Frontal cortex (tissue), 4 donors: ENCODE results near the gene ELP4. TPM values are rescaled to one million over a fixed set of nuclear protein-coding genes. Genes with fewer than 3 reads are reported as not detected.

Experiments
- DNase-seq, 2 donors: peaks; one replicate each; pipeline ENCODE4 v3.0.0; 2012; ENCODE audit warnings: low spot score in 2 of 2
- FAIRE-seq: peaks from 2 replicates; lab custom pipeline; 2012; peaks lifted over from hg19 to GRCh38; lab: Jason Lieb, UNC
- total RNA-seq: library from RNA; depleted of rRNA; stranded (reverse); fragments of >200 nt; gene quantifications from one replicate; pipeline ENCODE4 v1.2.3, GENCODE V29; 2014
- donor health status: control.
- donor health status: control.
- donor health status: control.

Gene ELP4
- total RNA-seq, 1 donor from 2014 or later: 22.4 TPM

DNA sequence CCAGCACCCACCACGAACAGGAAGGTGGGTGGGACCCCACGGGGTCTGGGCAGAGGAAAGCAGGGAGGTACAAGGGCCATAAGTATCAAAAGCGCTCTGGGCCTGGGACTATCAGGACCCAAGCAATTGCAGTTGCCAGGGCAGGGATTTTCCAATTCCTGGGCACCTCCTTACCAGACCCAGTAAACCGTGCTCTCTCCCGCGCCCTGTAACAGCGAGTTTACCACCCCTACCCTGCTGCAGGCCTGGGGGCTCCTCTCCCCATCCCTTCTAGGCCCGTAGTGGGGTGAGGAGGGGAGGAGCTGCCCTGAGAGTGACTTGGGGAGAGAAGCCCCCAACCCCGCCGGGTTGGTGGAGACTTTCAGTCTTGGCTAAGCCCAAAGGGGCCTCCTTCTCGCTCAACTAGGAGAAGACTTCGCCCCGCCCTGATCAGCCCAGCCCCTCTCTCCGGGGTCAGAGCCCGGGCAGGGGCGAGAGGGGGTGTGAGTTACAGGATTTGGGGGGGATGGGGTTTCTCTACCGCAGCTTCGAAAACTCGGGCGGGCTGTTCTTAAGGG, 296.1 kb downstream of the ELP4 start:
- no peak for DNase-seq
- FAIRE-seq: no peak

DNA sequence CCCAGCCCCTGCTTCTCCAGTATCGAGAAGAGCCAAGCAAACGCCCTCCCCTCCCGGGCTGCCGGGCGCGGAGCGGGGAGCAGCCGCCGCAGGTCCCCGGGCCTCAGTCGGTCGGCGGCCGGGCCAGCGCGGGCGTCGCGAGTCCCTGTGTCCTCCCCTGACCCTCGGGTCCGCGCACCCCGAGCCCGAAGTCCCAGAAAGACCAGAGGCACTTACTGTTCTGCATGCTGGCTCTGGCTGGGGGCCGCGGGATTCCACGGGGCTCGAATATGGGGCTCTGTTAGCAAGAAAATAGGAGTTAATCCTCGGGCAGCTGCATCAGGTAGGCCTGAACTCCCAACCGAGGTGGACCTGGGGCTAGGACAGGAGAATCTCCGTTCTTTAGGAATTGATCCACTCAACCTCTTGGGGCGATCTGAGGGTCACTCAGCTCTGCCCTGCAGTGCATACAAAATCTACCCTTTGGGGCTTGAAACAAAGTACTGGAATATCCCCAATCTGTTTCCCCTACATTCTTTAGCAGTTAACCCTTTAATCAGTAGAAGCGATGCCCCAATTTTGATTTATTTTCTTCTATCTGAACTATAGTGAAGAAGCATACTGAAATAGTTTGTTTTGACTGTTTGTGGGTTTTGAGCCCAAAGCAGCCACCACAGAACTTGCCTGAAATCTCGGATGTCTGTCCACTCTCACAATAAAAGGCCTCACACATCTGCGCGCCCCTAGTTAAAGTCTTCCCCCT, 296.8 kb downstream of the ELP4 start:
- no peak for DNase-seq
- no peak for FAIRE-seq

DNA sequence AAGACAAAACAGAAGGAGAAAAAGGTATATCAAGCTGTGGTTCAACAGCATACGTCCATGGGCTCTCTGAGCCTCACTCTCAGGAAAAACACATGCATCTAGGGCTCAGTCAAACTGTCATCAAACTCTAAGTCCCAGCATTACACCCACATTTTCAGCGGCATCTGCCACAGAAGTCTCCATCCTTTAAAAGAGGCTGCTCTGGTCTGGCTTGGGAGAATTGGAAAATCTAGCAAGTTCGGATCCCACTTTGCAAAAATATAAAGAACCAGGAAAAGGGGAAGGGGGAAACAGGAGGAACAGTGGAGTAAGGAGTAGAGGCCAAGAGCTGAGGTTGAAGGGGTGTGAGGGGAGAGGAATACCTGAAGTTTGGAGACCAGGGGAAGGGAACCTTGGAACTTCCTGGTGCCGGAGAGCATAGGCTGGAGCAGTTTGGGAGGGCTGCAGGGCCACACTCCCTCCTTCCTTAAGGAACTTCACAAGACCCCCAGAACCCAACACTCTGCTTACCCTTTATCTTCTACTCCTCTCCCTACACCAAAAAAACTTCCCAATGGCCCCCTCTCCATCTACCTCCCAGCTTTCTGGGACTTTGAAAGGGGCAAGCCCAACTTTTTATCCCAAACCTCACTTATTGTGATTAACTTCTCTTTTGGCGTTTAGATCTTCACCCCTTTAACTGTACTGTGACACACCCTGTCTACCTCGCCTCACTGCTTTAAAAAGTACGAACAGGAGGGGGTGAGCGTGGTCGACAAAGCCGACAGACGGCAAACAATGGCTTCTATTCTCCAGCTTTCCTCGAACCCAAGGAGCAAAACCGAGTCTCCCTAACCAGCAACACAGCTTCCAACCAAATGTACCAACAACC, 297.6 kb downstream of the ELP4 start:
- DNase-seq: no peak
- no peak for FAIRE-seq

DNA sequence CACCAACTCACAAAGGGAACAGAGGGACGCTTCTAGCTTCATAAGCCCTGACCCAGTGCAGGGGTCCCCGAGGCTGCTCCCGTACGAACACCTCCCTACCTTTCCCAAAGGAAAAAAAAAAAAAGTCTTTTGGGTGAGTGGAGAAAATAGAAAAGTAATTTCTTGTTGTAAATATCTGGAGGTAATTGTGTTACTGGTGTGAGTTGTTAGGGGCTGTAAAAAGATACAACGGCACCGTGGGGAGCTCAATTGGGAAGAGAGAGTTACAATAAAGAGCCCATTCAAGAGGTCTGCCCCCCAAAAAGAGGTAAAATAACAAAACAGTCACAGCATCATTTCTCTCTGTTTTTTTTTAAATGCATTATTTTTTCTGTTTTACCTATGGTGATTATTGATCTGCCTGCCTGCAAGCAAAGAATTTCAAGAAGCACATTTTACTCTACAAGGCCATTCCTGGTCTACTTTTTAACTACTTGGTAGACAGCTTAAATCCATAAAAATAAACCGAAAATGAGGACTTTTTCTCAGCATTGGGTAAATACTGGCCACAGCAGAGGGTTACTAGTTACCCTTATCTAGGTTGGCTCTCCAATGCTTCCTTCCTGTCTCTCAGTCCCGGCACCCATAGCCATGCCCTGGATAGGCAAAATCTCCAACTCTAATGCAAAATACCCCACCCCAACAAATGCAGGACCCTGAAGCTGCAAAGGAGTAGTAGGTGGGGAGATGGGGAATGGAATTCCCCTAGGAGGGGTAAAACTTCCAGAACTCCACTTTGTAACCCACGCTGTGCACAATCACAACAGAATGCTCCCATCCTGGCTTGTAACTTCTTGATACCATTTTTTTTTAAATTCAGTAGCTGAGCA, 298.5 kb downstream of the ELP4 start:
- FAIRE-seq: no peak

DNA sequence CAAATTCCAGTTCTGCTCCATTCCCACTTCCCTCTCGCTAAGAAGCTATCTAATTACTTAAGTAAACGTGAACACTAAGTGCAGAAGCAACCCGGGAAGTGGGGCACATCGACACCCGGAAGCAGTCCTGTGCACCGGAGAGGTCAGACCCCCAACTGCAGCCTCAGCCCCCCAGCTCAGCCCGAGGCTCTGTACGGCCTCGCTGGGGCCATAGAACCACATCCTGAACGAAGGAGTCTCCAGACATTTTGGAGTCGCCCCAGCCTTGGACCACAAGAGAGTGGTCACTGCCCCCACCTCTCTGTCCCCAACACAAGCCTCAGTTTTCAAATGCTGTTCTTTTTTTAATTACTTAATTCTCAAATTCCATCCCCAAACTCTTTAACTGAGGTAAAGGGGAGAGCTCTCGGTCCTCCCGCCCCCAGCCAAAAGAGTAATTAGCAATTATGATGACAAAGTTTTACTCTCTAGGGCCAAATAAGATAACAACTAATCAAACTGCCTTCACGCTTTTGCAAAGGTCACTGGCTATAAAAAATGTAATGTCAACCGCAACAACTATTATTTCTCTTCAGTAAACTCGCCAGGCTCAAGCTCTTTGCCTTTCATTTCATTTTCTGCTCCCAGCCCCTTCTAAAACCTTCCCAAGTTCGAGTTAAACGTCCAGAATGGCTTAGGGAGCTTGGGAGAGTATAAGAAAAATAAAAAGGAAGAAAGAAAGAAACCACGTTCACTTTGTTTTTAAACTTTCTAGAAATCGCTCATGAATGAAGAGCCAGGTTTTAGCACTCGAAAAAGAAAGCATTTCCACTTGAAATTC, 299.4 kb downstream of the ELP4 start:
- FAIRE-seq (no peak), DNase-seq (no peak)

More for the DNA sequence above, 298.5 kb downstream of the ELP4 start:
- DNase-seq: no peak

DNA sequence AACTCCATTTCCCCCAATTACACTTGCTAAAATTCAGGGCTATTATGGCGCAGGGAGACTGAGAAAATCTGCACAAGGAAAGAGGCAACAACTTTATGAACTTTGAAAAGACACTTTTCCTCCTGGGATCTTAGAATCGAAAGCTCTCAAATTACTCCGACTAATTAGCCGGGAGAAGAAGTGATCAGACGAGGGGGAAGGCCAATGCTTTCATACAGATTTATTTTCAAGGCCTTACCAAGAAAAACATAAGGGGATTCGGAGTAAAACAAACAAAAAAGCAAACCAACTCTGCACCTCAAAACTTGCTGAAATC, 299.9 kb downstream of the ELP4 start:
- no peak for FAIRE-seq
- no peak for DNase-seq

DNA sequence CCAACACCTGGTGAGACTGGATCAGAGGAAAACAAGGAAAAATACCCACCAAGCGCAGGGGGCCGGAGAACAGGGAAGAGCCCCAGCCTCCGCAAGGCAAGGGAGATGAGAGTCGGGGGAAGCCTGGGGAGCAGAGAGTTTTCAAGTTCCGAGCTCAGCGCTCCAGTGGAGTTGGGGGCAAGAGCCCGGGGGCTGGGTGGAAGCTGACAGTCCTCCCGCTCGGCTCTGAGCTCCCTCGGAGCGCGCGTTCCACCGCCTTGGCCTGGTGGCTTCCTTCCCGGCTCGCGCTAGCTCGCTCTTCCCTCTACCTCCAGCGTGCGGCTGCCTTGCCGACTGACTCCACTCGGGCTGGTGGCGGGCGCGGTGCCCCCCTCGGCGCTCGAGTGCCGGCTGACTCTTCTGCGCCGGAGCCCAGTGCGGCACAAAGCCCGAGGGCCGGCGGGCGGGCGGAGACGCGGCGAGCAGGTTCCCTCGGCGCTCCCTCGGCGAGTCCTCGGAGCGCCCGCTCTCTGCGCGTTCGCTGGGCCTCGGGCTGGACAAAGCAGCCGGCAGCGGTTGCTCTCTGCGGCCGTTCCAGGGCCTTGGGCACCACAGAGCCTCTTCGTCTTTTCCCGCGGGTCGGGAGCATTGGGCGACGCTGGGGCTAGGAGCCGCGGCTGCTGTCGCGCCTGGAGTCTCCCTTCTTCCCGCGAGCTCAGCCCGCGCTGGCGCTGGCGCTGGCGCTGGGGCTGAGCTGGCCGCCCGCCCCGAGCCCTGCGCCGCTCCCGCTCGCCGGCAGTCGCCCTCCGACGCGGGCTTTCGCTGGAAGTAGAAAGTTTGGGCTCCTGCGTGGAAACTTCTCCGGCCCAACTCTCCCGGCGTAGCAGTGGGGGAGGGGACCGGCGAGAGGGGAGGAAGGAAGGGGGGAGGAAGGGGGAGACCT, 300.6 kb downstream of the ELP4 start:
- FAIRE-seq: no peak
- no peak for DNase-seq

DNA sequence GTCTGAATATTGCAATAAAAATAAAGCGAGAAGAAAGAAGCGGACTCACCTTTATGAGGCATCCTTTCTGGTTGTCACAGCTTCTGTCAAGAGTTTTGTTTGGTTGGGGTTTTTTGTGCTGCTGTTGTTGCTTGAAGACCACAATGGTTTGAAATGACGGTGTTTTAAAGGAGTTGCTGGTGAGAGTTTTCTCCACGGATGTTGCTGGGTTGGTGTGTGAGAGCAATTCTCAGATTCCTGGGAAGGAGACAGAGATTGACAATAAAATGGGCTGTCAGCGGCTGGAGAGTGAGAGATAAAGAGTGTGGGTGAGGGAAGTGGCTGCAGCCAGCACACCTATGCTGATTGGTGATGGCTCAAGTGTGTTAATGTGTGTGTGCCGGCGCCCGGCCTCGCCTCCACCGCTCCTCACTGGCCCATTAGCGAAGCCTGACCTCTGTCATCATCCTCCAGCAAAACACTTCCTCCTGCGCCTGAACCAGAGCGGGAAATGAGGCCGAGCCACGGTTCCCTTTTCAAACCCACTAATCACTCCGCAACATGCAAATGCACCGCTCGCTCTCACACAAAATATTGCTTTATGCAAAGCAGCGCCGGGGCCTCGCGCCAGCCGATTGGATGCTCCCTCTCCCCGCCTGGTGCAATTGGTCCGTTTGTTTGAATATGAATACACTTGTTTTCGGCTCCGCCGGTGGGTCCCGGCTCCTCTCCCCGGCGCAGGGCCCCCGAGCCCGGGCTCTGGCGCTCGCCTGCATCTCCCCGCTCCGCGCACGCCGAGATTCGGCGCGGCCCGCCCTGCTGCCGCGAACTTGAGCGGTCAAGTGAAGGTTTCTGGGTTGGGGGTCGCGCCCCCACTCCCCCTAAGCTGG, 301.4 kb downstream of the ELP4 start, which contains the start of gene PAX6:
PAX6 (minus strand) TSS at position 544 of the 869 bp plus-strand sequence. CDS start 4,911 bp downstream, outside the sequence.
- FAIRE-seq (no peak), DNase-seq (peak in 1 of 2 donors; percentile 68)

DNA sequence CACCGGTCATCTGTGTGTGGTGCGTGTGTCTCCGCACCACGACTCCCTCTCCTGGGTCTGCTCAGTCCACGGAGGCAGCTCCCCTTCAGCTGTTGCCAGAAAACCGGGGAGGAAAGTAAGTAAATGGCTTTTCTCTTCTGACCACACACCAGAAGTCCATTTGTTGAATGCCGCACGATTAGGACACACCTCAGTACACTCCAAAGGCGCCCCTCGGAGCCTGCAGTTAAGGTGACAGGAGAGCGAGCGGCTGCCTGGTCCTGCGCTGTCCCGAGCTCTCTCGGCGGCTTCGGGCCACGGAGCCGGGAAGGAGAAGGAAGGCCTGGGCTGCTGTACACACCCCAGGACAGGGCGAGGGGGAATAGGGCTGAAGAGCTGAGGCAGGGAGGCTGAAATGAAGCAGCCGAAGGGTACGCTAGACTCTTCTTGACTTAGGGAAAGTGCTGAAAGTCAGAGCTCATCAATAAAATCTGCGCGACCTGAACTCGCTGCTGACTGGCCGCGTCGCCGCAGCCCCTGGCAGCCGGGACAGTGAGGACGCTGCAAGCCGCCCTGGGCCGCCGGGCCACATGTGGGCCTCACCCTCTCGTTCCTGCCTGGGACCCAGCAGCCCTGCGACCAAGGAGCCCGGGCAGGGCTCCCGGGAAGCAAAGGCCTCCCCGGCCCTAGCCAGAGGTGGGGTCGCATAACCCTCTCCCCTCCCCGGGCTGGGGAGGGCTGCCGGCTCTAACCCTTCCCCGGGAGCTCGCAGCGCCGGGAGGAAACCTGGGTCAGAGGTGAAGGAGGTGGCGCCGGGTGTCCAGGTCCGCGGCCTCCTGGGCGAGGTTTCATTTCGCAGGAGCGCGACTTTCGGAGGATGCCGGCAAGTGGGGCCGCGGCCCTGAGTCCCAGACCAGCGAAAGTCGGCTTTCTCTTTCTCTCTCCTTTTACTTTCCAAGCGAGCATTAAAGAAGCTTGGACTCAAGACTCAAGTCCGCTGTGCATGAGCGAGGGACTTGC, 303.1 kb downstream of the ELP4 start:
- DNase-seq (no peak), FAIRE-seq (no peak)

DNA sequence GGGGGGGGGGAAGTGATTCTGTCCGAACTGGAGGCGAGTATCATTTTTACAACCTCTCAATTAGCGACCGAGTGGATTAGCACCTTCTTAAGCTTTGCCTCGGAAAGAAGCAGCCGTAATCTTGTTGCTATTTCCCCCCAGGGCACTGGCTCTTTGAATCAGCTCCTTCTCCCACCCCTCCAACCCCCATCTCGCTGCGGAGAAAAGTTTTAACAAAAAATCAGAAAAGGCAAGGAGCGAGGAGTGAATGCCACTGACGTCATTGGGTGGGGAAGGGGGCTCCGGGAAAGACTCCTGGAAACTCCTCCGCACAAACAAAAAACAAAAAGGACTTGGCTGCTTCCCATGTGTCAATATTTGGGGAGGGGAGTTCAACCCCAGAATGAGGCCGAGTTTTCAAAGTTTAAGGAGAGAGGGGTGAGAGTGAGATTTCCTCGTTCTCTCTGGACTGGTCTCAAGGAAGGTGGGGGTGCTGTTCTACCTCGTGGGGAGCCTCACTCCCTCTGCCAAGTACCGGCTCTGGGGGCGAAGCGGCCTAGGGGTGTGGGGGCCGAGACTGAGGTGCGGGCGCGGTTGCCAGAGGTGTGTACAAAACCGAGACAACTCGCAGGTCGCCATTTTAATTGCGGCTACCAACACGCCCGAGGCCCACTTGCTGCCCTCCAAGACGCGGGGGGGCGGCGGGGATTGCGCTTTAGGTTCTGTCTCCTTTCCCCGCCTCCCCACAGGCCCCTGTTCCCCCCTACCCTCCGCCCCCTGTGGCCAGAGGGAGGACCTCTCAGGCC, 304.0 kb downstream of the ELP4 start:
- DNase-seq: no peak
- FAIRE-seq: no peak

DNA sequence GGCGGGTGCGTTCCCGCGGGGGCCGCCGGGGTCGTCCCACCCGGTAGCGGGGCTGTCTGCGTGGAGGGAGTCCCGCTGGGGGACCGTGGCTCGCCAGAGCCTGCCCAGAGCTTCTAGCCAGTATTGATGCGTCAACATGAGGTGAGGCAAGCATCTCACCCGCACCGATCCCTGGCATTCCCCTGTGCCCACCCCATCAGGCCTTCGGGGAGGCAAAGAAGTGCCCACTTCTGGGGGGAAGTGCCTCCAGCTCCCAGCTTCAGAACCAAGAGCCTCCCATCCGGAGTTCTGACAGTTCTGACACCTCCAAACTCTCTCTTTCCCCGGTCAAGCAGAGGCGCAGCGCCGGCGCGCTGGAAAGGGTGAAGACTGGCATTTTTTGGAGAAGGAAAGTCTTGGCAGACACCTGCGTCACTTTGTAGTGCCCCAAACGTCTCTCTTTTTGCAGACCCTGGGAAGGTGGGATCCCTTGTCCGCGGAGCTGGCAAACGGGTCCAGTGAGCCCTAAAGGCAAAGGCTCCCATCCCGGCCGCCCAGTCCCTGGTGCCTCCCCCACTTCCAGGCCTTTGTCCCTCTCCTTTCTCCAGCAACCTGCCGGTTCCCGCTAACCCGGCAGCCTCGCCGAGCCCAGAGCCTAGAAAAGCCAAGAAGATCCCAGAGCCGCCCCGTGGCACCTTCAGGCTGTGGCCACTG, 304.8 kb downstream of the ELP4 start:
- no peak for DNase-seq
- no peak for FAIRE-seq

DNA sequence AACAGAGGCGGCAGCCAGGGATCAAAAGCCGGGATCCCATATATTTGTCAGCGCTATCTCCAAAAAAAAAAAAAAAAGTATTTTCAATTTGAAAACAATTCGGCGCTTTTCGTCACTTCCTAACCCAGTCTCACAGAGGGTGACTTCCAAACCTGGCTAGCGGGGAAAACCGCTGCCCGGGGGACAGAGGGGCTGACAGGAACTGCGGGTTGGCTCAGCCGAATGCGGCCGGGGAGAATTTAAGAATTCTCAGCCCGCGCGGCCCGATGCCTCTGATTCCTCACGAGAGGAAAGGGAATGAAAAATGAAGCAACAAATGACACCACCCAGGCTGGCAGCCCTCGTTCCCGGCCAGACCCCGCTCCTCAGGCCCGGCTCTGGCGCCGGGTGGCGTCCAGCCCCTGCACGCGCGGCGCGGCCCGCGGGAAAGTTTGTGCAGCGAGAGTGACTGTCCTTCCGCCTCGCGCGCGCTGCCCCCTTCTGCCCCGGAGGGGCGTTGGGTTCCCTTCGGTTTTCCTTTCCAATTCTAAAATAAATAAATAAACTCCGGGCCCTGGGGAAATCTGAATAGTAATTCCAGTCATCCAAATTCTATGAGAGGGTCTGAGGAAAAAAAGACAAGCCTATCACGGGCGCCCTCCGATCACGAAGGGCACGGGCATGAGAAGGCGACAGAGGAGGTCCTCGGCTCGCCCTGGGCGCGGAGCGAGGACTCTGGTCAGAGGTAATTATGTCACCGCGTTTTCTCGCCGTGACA, 306.3 kb downstream of the ELP4 start:
- no peak for DNase-seq

DNA sequence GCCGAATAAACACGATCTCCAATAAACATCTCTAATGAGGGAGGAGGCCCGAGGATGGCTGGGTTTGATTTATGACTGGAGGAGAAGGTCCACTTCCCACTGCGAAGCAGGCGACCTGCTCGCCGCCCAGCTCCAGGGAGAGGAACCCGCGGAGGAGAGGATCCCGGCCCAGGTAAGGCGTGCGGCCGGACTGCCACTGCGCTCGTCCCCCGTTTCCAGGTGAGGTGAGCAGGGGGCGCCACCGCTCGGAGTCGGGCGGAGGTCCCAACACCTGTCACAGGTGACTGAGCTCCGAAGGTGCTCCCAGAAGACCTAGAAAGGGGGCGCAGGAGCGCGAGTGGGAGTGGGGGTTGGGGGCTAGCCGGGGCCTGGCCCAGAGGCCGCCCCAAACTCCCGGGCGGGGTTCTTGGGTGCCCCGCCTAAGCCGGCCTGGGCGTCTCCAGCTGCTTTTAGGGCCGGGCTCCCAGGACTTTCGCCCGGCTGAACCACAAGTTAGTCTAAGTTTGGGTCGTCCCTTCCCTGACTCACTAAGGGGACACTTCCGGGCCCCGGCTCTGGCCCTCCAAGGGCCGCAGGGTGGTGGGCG, 307.0 kb downstream of the ELP4 start:
- FAIRE-seq: no peak
- no peak for DNase-seq

More for the DNA sequence above, 306.3 kb downstream of the ELP4 start:
- FAIRE-seq: no peak
